ENCODE measurements around the gene TMEM192.

DNA sequence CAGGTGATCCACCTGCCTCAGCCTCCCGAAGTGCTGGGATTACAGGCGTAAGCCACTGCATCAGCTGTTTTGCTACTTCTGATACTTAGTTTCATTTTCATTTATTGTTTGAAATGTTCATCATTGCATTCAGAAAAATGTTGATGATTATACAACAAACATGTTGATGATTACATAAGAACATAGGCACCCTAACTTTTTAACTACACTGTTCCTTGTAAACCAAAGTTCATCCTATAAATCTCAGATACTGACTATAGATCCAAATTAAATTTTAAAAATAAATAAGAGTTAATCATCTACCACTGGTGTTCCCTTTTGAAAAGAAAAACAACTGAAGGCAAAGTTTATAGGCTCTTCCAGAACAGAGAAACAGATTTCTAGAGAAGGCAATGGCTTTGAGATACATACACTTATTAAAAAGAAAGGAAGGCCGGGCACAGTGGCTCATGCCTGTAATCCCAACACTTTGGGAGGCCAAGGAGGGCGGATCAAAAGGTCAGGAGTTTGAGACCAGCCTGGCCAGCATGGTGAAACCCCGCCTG, 35.6 kb downstream of the TMEM192 start:
- TF ChIP-seq, protein P1, sequence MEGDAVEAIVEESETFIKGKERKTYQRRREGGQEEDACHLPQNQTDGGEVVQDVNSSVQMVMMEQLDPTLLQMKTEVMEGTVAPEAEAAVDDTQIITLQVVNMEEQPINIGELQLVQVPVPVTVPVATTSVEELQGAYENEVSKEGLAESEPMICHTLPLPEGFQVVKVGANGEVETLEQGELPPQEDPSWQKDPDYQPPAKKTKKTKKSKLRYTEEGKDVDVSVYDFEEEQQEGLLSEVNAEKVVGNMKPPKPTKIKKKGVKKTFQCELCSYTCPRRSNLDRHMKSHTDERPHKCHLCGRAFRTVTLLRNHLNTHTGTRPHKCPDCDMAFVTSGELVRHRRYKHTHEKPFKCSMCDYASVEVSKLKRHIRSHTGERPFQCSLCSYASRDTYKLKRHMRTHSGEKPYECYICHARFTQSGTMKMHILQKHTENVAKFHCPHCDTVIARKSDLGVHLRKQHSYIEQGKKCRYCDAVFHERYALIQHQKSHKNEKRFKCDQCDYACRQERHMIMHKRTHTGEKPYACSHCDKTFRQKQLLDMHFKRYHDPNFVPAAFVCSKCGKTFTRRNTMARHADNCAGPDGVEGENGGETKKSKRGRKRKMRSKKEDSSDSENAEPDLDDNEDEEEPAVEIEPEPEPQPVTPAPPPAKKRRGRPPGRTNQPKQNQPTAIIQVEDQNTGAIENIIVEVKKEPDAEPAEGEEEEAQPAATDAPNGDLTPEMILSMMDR (conservative IDR thresholded peaks at IDR 0.05; ENCODE audit: low read length): no peak
- no peak for TF ChIP-seq EZH2phosphoT487 (IDR thresholded peaks at IDR 0.05; ENCODE audit: borderline replicate concordance, low read depth, low read length)
